HepG2 (cell line): ENCODE data around the gene ATP2B2.

ENCODE experiments used
- BCLAF1 ChIP-seq: fragments of 450-650 bp; IDR thresholded peaks from 2 replicates; pipeline ENCODE4 v1.6.1; 2017; ENCODE audit warnings: mild to moderate bottlenecking
- CTCF ChIP-seq: sonication (generic); formaldehyde crosslinking; IDR thresholded peaks from 2 replicates; pipeline ENCODE4 v1.5.0; 2020; ENCODE audit warnings: mild to moderate bottlenecking, missing genetic modification reagents, moderate library complexity
- ELK4 ChIP-seq: sonication (generic); formaldehyde crosslinking; IDR thresholded peaks from 2 replicates; pipeline ENCODE4 v1.9.0; 2021; ENCODE audit warnings: missing genetic modification reagents, borderline replicate concordance
- FOXK2 ChIP-seq: fragments of 450-650 bp; IDR thresholded peaks from 2 replicates; pipeline ENCODE4 v1.6.1; 2016
- KDM2A ChIP-seq: sonication (generic); formaldehyde crosslinking; IDR thresholded peaks from 2 replicates; pipeline ENCODE4 v1.4.0; 2020; ENCODE audit warnings: low read depth, missing genetic modification reagents, borderline replicate concordance
- MAFK ChIP-seq, 2 experiments: IDR thresholded peaks in 1 of 2; conservative IDR thresholded peaks in 1 of 2; 2 replicates each; pipeline ENCODE4 v1.6.1; 2011; ENCODE audit warnings: improper control_type of control experiment in 2 of 2, low read length in 2 of 2
- POLR2AphosphoS5 ChIP-seq: IDR thresholded peaks from 2 replicates; pipeline ENCODE4 v1.6.1; 2012; ENCODE audit warnings: low read depth, low read length
- TAF1 ChIP-seq: sonication (generic); formaldehyde crosslinking; IDR thresholded peaks from 2 replicates; pipeline ENCODE4 v1.4.0; 2020; ENCODE audit warnings: missing genetic modification reagents
- TFE3 ChIP-seq: IDR thresholded peaks from 2 replicates; pipeline ENCODE4 v1.6.1; 2016
- ZNF577 ChIP-seq: sonication (generic); formaldehyde crosslinking; IDR thresholded peaks from 2 replicates; pipeline ENCODE4 v1.4.0; 2020; ENCODE audit warnings: mild to moderate bottlenecking, low read depth, missing genetic modification reagents, borderline replicate concordance

DNA sequence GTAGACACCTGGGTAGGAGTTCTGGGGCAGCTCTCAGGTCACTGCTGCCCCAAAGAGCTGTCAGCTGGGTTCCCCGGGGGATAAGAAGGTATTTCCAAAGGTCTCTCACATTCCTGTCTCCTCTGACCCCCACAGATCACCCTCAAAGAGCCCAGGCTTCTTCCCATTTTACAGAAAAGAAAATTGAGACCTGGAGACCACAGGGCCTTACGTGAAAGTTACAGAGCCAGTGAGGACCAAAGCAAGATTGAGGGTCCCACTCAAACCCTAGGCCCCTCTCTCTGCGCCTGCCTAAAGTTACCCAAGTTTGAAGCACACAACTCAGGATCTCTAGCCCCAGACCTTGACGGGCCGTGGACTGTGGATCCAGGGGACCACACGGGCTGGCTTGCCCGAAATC lies 3.9 kb upstream of the ATP2B2 start:
- TF ChIP-seq ZNF577 (CRISPR knock-in tag) (no peak), FOXK2 (no peak), TAF1 (no peak), KDM2A (no peak), CTCF (CRISPR knock-in tag) (no peak), TFE3 (CRISPR knock-in tag) (no peak), MAFK (conservative IDR thresholded peaks at IDR 0.05 in 1 of 2, IDR thresholded peaks at IDR 0.05 in 1 of 2; ENCODE audit: low read length in 2 of 2) (no peak), POLR2AphosphoS5 (no peak), ELK4 (CRISPR knock-in tag) (no peak), BCLAF1 (no peak)
